Activated CD8-positive, alpha-beta memory T cell treated with anti-CD3 and anti-CD28 coated beads for 36 hours (primary cell): ENCODE measurements around the gene IGSF1. TPM values are rescaled to one million over a fixed set of nuclear protein-coding genes. Genes with fewer than 3 reads are reported as not detected.

Source experiments
- total RNA-seq, 2 experiments: library from RNA; stranded (reverse); gene quantifications; one replicate each; pipeline ENCODE4 v1.2.3, GENCODE V29; 2021

Gene IGSF1
- total RNA-seq, 2 experiments from 2014 or later, result not detected

Other genes with a start within 250 kb of the IGSF1 start
- not detected for gene ARHGAP36, start 231.0 kb downstream of the IGSF1 start, total RNA-seq